NCI-H524 treated with DMSO at 0.1 percent for 48 hours (cell line): ENCODE results near the gene F5.

ENCODE experiments used
- DNase-seq: peaks from one replicate; lab custom pipeline; 2025; lab: John Stamatoyannopoulos, UW

F5 gene

GRCh38 chr1:169588112-169588511 is 1.8 kb upstream of the F5 start:
- no peak for DNase-seq

- no peak for DNase-seq
Measured at GRCh38 chr1:169586067-169586394, 250 bp downstream of the F5 start.

- no peak for DNase-seq
Measured at GRCh38 chr1:169585181-169585580, 1.1 kb downstream of the F5 start.

- DNase-seq = no peak
Measured at GRCh38 chr1:169584483-169585144, 1.7 kb downstream of the F5 start.

GRCh38 chr1:169577981-169578738 is 8.1 kb downstream of the F5 start:
- no peak for DNase-seq

GRCh38 chr1:169576935-169577331 is 9.3 kb downstream of the F5 start:
- peak; percentile 72 for DNase-seq

- DNase-seq = peak; percentile 63
Measured at GRCh38 chr1:169576241-169576934, 9.9 kb downstream of the F5 start.

- no peak for DNase-seq
Measured at GRCh38 chr1:169574336-169574735, 11.9 kb downstream of the F5 start.

GRCh38 chr1:169572187-169572586 is 14.1 kb downstream of the F5 start:
- DNase-seq = no peak

- no peak for DNase-seq
Measured at GRCh38 chr1:169571450-169571849, 14.8 kb downstream of the F5 start.

- DNase-seq = no peak
Measured at GRCh38 chr1:169570172-169570574, 16.1 kb downstream of the F5 start.

- no peak for DNase-seq
Measured at GRCh38 chr1:169568497-169568896, 17.8 kb downstream of the F5 start.

GRCh38 chr1:169565335-169566271 is 20.7 kb downstream of the F5 start:
- DNase-seq = no peak

GRCh38 chr1:169563650-169564049 is 22.6 kb downstream of the F5 start:
- DNase-seq = no peak

- DNase-seq = no peak
Measured at GRCh38 chr1:169563019-169563615, 23.2 kb downstream of the F5 start.

GRCh38 chr1:169561692-169562091 is 24.6 kb downstream of the F5 start:
- DNase-seq = no peak

GRCh38 chr1:169557131-169557530 is 29.1 kb downstream of the F5 start:
- DNase-seq = no peak

GRCh38 chr1:169550294-169550693 is 36.0 kb downstream of the F5 start:
- DNase-seq = peak; percentile 24

GRCh38 chr1:169548282-169548681 is 38.0 kb downstream of the F5 start:
- no peak for DNase-seq

GRCh38 chr1:169546087-169546995 is 39.9 kb downstream of the F5 start:
- no peak for DNase-seq

- no peak for DNase-seq
Measured at GRCh38 chr1:169545472-169545871, 40.8 kb downstream of the F5 start.
